ENCODE results near the gene UVSSA.
"Not testable (repeated sequence)": the region's sequence is repeated elsewhere in the genome, so short reads cannot be mapped to it uniquely, and the experiment has no call there.

Gene UVSSA

GRCh38 chr4:1378559-1379231 is 31.7 kb downstream of the UVSSA start:
- DNase-seq = no peak

- no peak for DNase-seq
Observed at GRCh38 chr4:1379351-1379781, 32.4 kb downstream of the UVSSA start.

- DNase-seq = no peak
Observed at GRCh38 chr4:1379801-1380331, 32.9 kb downstream of the UVSSA start.

GRCh38 chr4:1380368-1381151 is 33.6 kb downstream of the UVSSA start:
- no peak for DNase-seq

- no peak for DNase-seq
Observed at GRCh38 chr4:1381181-1381621, 34.2 kb downstream of the UVSSA start.

GRCh38 chr4:1381944-1382541 is 35.0 kb downstream of the UVSSA start:
- no peak for DNase-seq

GRCh38 chr4:1382776-1383727 is 36.0 kb downstream of the UVSSA start:
- DNase-seq = no peak

- no peak for DNase-seq
Observed at GRCh38 chr4:1383728-1384591, 37.0 kb downstream of the UVSSA start.

GRCh38 chr4:1384675-1385372 is 37.8 kb downstream of the UVSSA start:
- DNase-seq = no peak

- no peak for DNase-seq
Observed at GRCh38 chr4:1385373-1386340, 38.6 kb downstream of the UVSSA start.

- not testable (repeated sequence) for DNase-seq
Observed at GRCh38 chr4:1393363-1393762, 46.4 kb downstream of the UVSSA start.

GRCh38 chr4:1393866-1394265 is 46.9 kb downstream of the UVSSA start:
- DNase-seq = no peak

GRCh38 chr4:1394554-1395388 is 47.8 kb downstream of the UVSSA start:
- DNase-seq = not testable (repeated sequence)

GRCh38 chr4:1395389-1395820 is 48.4 kb downstream of the UVSSA start:
- DNase-seq = not testable (repeated sequence)

GRCh38 chr4:1395941-1396805 is 49.2 kb downstream of the UVSSA start:
- no peak for DNase-seq

GRCh38 chr4:1396806-1397455 is 49.9 kb downstream of the UVSSA start:
- no peak for DNase-seq
